Measurements from ENCODE around the gene CD58.

The CD58 gene

GRCh38 chr1:116510361-116510760 is 60.5 kb downstream of the CD58 start:
- no peak for DNase-seq (ENCODE audit: low read depth in 2 of 2)

- DNase-seq (ENCODE audit: low read depth in 2 of 2), result no peak
Observed at GRCh38 chr1:116508984-116509980, 61.5 kb downstream of the CD58 start.

GRCh38 chr1:116508085-116508983 is 62.5 kb downstream of the CD58 start:
- DNase-seq (ENCODE audit: low read depth in 2 of 2), result no peak

- DNase-seq (ENCODE audit: low read depth in 2 of 2), result no peak
Observed at GRCh38 chr1:116507631-116508030, 63.2 kb downstream of the CD58 start.

- no peak for DNase-seq (ENCODE audit: low read depth in 2 of 2)
Observed at GRCh38 chr1:116506132-116507004, 64.5 kb downstream of the CD58 start.

GRCh38 chr1:116504308-116505156 is 66.3 kb downstream of the CD58 start:
- peak; percentile 68 to 73 for DNase-seq (ENCODE audit: low read depth in 2 of 2)

- no peak for DNase-seq (ENCODE audit: low read depth in 2 of 2)
Observed at GRCh38 chr1:116503546-116504307, 67.1 kb downstream of the CD58 start.

- no peak for DNase-seq (ENCODE audit: low read depth in 2 of 2)
Observed at GRCh38 chr1:116502671-116503314, 68.0 kb downstream of the CD58 start.

GRCh38 chr1:116501870-116502244 is 69.0 kb downstream of the CD58 start:
- DNase-seq (ENCODE audit: low read depth in 2 of 2), result no peak

GRCh38 chr1:116501125-116501869 is 69.5 kb downstream of the CD58 start:
- DNase-seq (ENCODE audit: low read depth in 2 of 2), result no peak

- no peak for DNase-seq (ENCODE audit: low read depth in 2 of 2)
Observed at GRCh38 chr1:116498789-116499628, 71.8 kb downstream of the CD58 start.

- DNase-seq (ENCODE audit: low read depth in 2 of 2), result no peak
Observed at GRCh38 chr1:116497656-116498055, 73.2 kb downstream of the CD58 start.

GRCh38 chr1:116496898-116497297 is 73.9 kb downstream of the CD58 start:
- DNase-seq (ENCODE audit: low read depth in 2 of 2), result no peak

- no peak for DNase-seq (ENCODE audit: low read depth in 2 of 2)
Observed at GRCh38 chr1:116496380-116496779, 74.4 kb downstream of the CD58 start.

- no peak for DNase-seq (ENCODE audit: low read depth in 2 of 2)
Observed at GRCh38 chr1:116495535-116495934, 75.3 kb downstream of the CD58 start.

GRCh38 chr1:116494745-116495144 is 76.1 kb downstream of the CD58 start:
- no peak for DNase-seq (ENCODE audit: low read depth in 2 of 2)

GRCh38 chr1:116494353-116494692 is 76.5 kb downstream of the CD58 start:
- DNase-seq (ENCODE audit: low read depth in 2 of 2), result no peak
